ENCODE measurements around the gene AKT1S1.

DNA sequence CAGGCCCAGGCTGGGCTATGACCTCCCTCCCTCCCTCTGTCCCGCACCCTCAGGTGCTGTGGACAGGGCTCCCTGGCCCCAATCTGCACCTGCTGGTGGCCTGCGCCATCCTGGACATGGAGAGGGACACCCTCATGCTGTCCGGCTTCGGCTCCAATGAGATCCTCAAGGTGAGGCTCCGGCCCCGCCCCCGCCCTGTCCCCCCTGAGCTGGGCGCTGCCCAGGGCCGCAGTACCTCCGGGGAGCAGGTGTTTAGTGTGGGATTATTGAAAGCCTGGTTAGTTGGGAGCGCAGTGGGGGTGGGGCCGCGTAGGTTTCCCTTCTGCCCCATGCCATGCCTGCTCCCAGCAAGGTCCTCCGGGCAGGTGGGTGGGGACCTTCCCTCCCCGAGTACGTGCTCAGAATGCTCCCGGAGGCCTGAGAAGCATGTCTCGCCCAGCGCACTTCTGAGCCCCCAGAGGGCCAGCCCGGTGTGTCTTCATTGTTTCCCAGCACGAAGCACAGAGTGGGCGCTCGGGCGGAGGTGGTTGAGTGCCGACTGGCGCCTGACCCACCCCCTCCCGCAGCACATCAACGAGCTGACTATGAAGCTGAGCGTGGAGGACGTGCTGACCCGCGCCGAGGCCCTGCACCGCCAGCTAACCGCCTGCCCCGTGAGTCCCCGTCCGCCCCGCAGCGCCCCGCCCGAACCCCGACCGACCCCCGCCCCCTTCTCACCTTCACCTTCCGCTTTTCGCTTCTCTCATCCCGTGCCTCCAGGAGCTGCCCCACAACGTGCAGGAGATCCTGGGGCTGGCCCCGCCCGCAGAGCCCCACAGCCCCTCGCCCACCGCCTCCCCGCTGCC, 10.7 kb upstream of the AKT1S1 start:
- TF ChIP-seq CTCF (tag by site-specific recombination; IDR thresholded peaks at IDR 0.05) (no peak), ELK4 (IDR thresholded peaks at IDR 0.05; ENCODE audit: borderline replicate concordance, low read depth, low read length) (no peak)
